Stimulated activated CD8-positive, alpha-beta memory T cell treated with anti-CD3 and anti-CD28 coated beads, Interleukin-7, amount 100 ng/mL, for 1 hour (primary cell): ENCODE results near the gene DEPDC1B.
A peak's percentile ranks its signal among the peaks of the same experiment; 100 is the strongest.
"Not testable (repeated sequence)": the region's sequence is repeated elsewhere in the genome, so short reads cannot be mapped to it uniquely, and the experiment has no call there.

Experiments
- DNase-seq, 2 donors: peaks; one replicate each; pipeline ENCODE4 v3.0.0-alpha.2; 2020; ENCODE audit warnings: low read depth in 2 of 2

The DEPDC1B gene

GRCh38 chr5:60699609-60700415 lies at the start of gene DEPDC1B:
TSS of gene DEPDC1B (minus strand) at chr5:60700166. CDS start at chr5:60700093, 73 bp downstream.
- DNase-seq, result peak; percentile 54 to 73

GRCh38 chr5:60744682-60745081 lies 44.7 kb upstream of the DEPDC1B start:
- no peak for DNase-seq

GRCh38 chr5:60743511-60744314 lies 43.7 kb upstream of the DEPDC1B start:
- no peak for DNase-seq

DNA sequence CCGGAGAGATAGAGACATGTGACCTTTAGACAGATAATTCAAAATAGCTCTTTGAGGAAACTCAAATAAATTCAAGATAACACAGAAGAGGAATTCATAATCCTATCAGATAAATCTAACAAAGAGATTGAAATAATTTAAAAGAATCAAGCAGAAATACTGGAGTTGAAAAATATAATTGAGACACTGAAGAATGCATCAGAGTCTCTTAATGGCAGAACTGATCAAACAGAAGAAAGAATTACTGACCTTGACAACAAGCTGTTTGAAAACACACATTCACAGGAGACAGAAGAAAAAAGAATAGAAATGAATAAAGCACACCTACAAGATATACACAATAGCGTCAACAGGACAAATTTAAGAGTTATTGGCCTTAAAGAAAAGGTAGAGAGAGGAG lies 40.4 kb upstream of the DEPDC1B start:
- DNase-seq, result no peak

- no peak for DNase-seq
Measured at GRCh38 chr5:60738933-60739332, 39.0 kb upstream of the DEPDC1B start.

- no peak for DNase-seq
Measured at GRCh38 chr5:60738461-60738860, 38.5 kb upstream of the DEPDC1B start.

- DNase-seq, result not testable (repeated sequence)
Measured at GRCh38 chr5:60730858-60731257, 30.9 kb upstream of the DEPDC1B start.

GRCh38 chr5:60727033-60727679 lies 27.2 kb upstream of the DEPDC1B start:
- no peak for DNase-seq

DNA sequence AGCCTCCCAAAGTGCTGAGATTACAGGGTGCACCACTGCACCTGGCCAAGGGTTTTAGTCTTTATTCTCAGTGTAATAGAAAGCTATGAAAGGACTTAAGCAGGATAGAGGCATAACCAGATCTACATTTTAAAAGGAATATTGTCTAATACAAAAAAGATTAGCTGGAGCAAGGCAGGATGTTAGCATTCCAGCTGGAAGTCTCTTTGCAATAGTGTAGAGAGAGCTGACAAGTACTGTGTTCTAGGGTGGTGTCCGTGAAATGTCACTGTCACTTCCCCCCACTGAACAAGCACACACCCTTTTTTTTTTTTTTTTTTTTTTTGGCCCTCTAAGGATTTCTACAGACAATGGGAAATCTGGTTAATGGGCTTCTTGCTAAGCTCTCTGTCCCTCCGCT lies 24.2 kb upstream of the DEPDC1B start:
- no peak for DNase-seq

GRCh38 chr5:60722416-60722815 lies 22.4 kb upstream of the DEPDC1B start:
- DNase-seq, result no peak

GRCh38 chr5:60719329-60719728 lies 19.4 kb upstream of the DEPDC1B start:
- DNase-seq, result no peak

GRCh38 chr5:60718166-60718892 lies 18.4 kb upstream of the DEPDC1B start:
- DNase-seq, result no peak

DNA sequence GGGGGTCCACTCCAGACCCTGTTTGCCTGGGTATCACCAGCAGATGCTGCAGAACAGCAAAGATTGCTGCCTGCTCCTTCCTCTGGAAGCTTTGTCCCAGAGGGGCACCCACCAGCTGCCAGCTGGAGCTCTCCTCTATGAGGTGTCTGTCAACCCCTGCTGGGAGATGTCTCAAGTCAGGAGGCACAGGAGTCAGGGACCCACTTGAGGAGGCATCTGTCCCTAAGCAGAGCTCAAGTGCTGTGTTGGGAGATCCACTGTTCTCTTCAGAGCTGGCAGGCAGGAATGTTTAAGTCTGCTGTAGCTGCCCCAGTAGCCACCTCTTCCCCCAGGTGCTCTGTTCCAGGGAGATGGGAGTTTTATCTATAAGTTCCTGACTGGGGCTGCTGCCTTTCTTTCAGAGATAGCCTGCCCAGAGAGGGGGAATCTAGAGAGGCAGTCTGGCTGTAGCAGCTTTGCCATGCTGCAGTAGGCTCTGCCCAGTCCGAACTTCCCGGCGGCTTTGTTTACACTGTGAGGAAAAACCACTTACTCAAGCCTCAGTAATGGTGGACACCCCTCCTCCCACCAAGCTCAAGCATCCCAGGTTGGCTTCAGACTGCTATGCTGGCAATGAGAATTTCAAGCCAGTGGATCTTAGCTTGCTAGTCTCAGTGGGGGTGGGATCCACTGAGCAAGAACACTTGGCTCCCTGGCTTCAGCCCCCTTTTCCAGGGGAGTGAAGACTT lies 15.4 kb upstream of the DEPDC1B start:
- not testable (repeated sequence) for DNase-seq

DNA sequence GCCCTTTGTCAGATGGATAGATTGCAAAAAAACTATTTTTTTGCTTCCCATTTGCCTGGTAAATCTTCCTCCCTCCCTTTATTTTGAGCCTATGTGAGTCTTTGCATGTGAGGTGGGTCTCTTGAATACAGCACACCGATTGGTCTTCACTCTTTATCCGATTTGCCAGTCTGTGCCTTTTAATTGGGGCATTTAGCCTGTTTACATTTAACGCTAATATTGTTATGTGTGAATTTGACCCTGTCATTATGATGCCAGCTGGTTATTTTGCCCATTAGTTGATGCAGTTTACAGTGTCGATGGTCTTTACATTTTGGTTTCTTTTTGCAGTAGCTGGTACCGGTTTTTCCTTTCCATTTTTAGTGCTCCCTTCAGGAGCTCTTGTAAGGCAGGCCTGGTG lies 13.0 kb upstream of the DEPDC1B start:
- DNase-seq, result no peak

GRCh38 chr5:60711892-60712291 lies 11.9 kb upstream of the DEPDC1B start:
- not testable (repeated sequence) for DNase-seq

- DNase-seq, result no peak
Measured at GRCh38 chr5:60710362-60710761, 10.4 kb upstream of the DEPDC1B start.

- DNase-seq, result no peak
Measured at GRCh38 chr5:60705144-60705543, 5.2 kb upstream of the DEPDC1B start.

GRCh38 chr5:60703944-60704343 lies 4.0 kb upstream of the DEPDC1B start:
- no peak for DNase-seq

DNA sequence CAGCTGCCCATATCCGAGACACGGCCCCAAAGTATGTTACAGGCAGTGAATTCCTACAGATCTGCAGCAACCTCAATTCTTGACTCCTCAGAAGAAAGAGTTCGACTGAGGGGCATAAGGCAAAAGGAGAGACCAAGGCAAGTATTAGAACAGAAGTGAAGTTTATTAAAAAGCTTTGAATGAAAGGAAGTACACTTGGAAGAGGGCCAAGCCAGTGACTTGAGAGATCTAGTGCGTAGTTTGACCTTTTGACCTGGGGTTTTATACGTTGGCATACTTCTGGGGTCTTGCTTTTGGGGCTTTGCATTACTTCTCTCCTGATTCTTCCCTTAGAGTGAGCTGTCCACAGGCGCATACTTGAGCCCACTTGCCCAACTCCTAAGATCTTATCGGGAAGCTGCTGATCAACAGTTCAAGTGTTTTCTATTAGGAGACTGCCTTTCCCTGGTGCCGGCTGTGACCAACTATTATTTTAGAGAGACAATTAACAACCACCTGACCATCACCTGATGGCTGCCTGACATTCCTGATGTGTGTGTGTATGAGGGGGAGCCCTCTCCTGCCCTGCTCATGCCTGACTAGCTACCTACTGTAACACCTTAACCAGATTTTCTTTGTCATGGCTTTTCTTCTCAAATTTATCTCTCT lies 1.5 kb upstream of the DEPDC1B start:
- no peak for DNase-seq

DNA sequence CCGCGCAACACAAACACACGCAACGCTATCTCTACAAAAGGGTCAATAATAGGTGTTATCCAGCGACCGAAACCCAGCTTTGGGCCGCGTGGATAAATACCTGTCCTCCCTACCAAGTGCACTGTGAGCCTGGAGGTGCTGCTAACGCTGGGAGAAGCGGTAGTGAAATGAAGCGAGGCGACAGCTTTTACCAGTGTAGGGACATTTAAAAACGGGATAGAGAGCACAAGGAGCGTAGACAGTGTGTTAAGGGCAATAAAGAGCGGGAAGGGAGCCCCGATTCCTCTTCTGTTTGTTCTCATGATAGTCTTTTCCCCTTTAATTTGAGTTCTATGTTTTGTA lies 421 bp upstream of the DEPDC1B start:
- DNase-seq, result peak in 1 of 2 donors; percentile 0

DNA sequence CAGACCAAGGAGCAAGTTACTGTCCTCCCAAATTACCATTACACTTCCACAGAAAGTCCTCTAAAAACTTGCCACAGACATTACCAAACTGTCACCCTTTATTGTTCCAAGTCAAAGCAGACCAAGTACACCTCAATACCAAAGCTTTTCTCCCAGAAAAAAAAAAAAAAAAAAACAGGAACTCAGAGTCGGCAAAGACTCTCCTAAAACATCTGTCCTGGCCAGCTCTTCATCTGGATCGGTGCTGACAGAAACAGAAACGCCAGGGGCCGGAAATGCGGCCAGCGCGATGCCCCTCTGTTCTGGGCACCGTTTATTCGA lies 718 bp downstream of the DEPDC1B start:
- DNase-seq, result no peak
